HepG2 (cell line): ENCODE results near the gene SIRT6. TPM values are rescaled to one million over a fixed set of nuclear protein-coding genes. Genes with fewer than 3 reads are reported as not detected.
A peak's percentile ranks its signal among the peaks of the same experiment; 100 is the strongest.

Experiments
- ATAC-seq: fragments of 200-7000 bp; cut with Tn5 transposase; 3 replicates; pipeline ENCODE4 v1.9.1; 2020; ENCODE audit warnings: mild to moderate bottlenecking, moderate library complexity
- BruUV-seq: library from RNA; stranded (reverse); fragments of 400-500 nt; replicated peaks from 2 replicates; lab custom pipeline; 2021; lab: Mats Ljungman, UMichigan
- CTCF ChIA-PET: fragments of 300-600 bp; formaldehyde crosslinking; extraction: SDS; loops from one replicate; lab custom pipeline; 2021; ENCODE audit warnings: low total read pairs, inconsistent platforms, low intra/inter-chr PET ratio; lab: Yijun Ruan, JAX
- POLR2A ChIA-PET: fragments of 350-600 bp; sonication (Branson Sonifier 250); formaldehyde crosslinking; loops from one replicate; lab custom pipeline; 2020; ENCODE audit warnings: antibody characterized with exemption, inconsistent platforms; lab: Yijun Ruan, JAX
- DNase-seq: peaks from one replicate; pipeline ENCODE4 v3.0.0-alpha.2; 2015; ENCODE audit warnings: low spot score
- FAIRE-seq: peaks from 3 replicates; lab custom pipeline; 2011; peaks lifted over from hg19 to GRCh38; lab: Jason Lieb, UNC
- H2AFZ ChIP-seq: one replicate; pipeline ENCODE4 v1.6.1; 2011; ENCODE audit warnings: low read length, inconsistent platforms
- H3K27ac ChIP-seq: fragments of 300-600 bp; 3 replicates; pipeline ENCODE4 v1.8.0; 2011; ENCODE audit warnings: mixed run types, mild to moderate bottlenecking, mixed read lengths, low read length, inconsistent platforms; ENCODE audit not compliant: insufficient read depth; ENCODE audit errors: extremely low read length
- H3K27me3 ChIP-seq, 2 experiments: fragments of 200-600 bp in 1 of 2; 2 replicates in 1 of 2; 3 replicates in 1 of 2; pipeline versions ENCODE4 v1.6.0 to v1.8.0; 2011; ENCODE audit warnings: low read length in 2 of 2, mild to moderate bottlenecking in 2 of 2, moderate library complexity in 2 of 2, inconsistent platforms in 1 of 2; ENCODE audit not compliant: insufficient read depth in 2 of 2, control insufficient read depth in 1 of 2
- H3K36me3 ChIP-seq, 2 experiments: fragments of 200-600 bp in 1 of 2; replicated peaks in 1 of 2; 2 replicates in 1 of 2; 3 replicates in 1 of 2; pipeline versions ENCODE4 v1.5.1 to v1.8.0; 2011; ENCODE audit warnings: low read length in 2 of 2, inconsistent platforms in 1 of 2; ENCODE audit not compliant: insufficient read depth in 2 of 2, control insufficient read depth in 1 of 2
- H3K4me1 ChIP-seq: 2 replicates; pipeline ENCODE4 v1.5.1; 2012; ENCODE audit warnings: low read length, inconsistent platforms; ENCODE audit not compliant: insufficient read depth
- H3K4me2 ChIP-seq: 2 replicates; pipeline ENCODE4 v1.6.0; 2011; ENCODE audit warnings: low read depth, low read length, inconsistent platforms
- H3K4me3 ChIP-seq, 3 experiments: fragments of 200-600 bp in 1 of 3; sonication (generic), shearing (Covaris generic) in 1 of 3; replicated peaks in 1 of 3; 2 replicates each; pipeline ENCODE4 v1.5.1; 2011 to 2016; ENCODE audit warnings: low read length in 3 of 3, inconsistent platforms in 2 of 3, low read depth in 2 of 3, mild to moderate bottlenecking in 2 of 3, control low read depth in 1 of 3, mixed read lengths in 1 of 3; ENCODE audit not compliant: insufficient read depth in 1 of 3
- H3K79me2 ChIP-seq: one replicate; pipeline ENCODE4 v1.6.1; 2011; ENCODE audit warnings: low read length, inconsistent platforms; ENCODE audit not compliant: insufficient read depth
- H3K9ac ChIP-seq: 2 replicates; pipeline ENCODE4 v1.6.0; 2011; ENCODE audit warnings: mild to moderate bottlenecking, low read depth, low read length, inconsistent platforms; ENCODE audit not compliant: insufficient read depth
- H3K9me3 ChIP-seq: 2 replicates; pipeline ENCODE4 v1.5.1; 2012; ENCODE audit warnings: mild to moderate bottlenecking, low read length
- H4K20me1 ChIP-seq: 2 replicates; pipeline ENCODE4 v1.6.0; 2011; ENCODE audit warnings: inconsistent platforms, mild to moderate bottlenecking, low read length, moderate library complexity; ENCODE audit not compliant: insufficient read depth
- DPF2 ChIP-seq: sonication (generic); formaldehyde crosslinking; IDR thresholded peaks from 2 replicates; pipeline ENCODE4 v1.4.0; 2020; ENCODE audit warnings: mild to moderate bottlenecking, low read depth, missing genetic modification reagents, borderline replicate concordance
- HMG20A ChIP-seq: IDR thresholded peaks from 2 replicates; pipeline ENCODE4 v1.6.1; 2016; ENCODE audit warnings: borderline replicate concordance
- NCOA2 ChIP-seq: sonication (generic); formaldehyde crosslinking; IDR thresholded peaks from 2 replicates; pipeline ENCODE4 v1.8.0; 2022; ENCODE audit warnings: inconsistent platforms
- PRDM15 ChIP-seq: sonication (generic); formaldehyde crosslinking; IDR thresholded peaks from 2 replicates; pipeline ENCODE4 v1.4.0; 2020; ENCODE audit warnings: missing genetic modification reagents
- SMAD3 ChIP-seq: sonication (generic); formaldehyde crosslinking; IDR thresholded peaks from 2 replicates; pipeline ENCODE4 v1.4.0; 2020; ENCODE audit warnings: missing genetic modification reagents
- ZNF34 ChIP-seq: sonication (generic); formaldehyde crosslinking; IDR thresholded peaks from 2 replicates; pipeline ENCODE4 v1.4.0; 2020; ENCODE audit warnings: mild to moderate bottlenecking, missing genetic modification reagents, borderline replicate concordance
- ZNF577 ChIP-seq: sonication (generic); formaldehyde crosslinking; IDR thresholded peaks from 2 replicates; pipeline ENCODE4 v1.4.0; 2020; ENCODE audit warnings: mild to moderate bottlenecking, low read depth, missing genetic modification reagents, borderline replicate concordance
- ZNF580 ChIP-seq: IDR thresholded peaks from 2 replicates; pipeline ENCODE4 v1.6.1; 2016; ENCODE audit warnings: low read depth, borderline replicate concordance
- ZNF639 ChIP-seq: conservative IDR thresholded peaks from 2 replicates; pipeline ENCODE4 v1.6.1; 2018; ENCODE audit warnings: missing genetic modification reagents
- ZNF777 ChIP-seq: sonication (generic); formaldehyde crosslinking; IDR thresholded peaks from 2 replicates; pipeline ENCODE4 v1.4.0; 2020; ENCODE audit warnings: missing genetic modification reagents
- ZNF83 ChIP-seq: sonication (generic); formaldehyde crosslinking; IDR thresholded peaks from 2 replicates; pipeline ENCODE4 v1.4.0; 2020; ENCODE audit warnings: missing genetic modification reagents, mild to moderate bottlenecking, borderline replicate concordance
- WGBS: methylation state at CpG from one replicate; pipeline ENCODE4 v1.1.6; 2017; ENCODE audit warnings: low lambda C conversion rate; 5-methylcytosine and 5-hydroxymethylcytosine counted together
- in situ Hi-C: cut with HindIII; loops from 2 replicates; pipeline ENCODE4 v1.10.0; 2017; ENCODE audit warnings: low pct_unique_long_range_greater_than_20kb; ENCODE audit not compliant: extremely low pct_ligation_motif_present
- intact Hi-C: fragments of 100-400 bp; cut with micrococcal nuclease; formaldehyde crosslinking; loops from one replicate; pipeline ENCODE4 v1.10.0; 2022; ENCODE audit not compliant: unreplicated experiment
- polyA plus RNA-seq, 8 experiments: library from polyadenylated mRNA; depleted of rRNA in 3 of 8; stranded (reverse) in 7 of 8; unstranded in 1 of 8; fragments of >200 nt; fragmentation: Illumina TruSeq in 4 of 8; extraction: Trizol in 4 of 8; gene quantifications; 2 replicates each; pipeline versions ENCODE4 v1.2.1 to v1.2.3, GENCODE V29; 2011 to 2016; ENCODE audit warnings: low read depth in 4 of 8, missing spikeins in 1 of 8, mixed read lengths in 1 of 8; ENCODE audit not compliant: insufficient read depth in 1 of 8
- total RNA-seq, 5 experiments: library from RNA; depleted of rRNA; stranded (reverse); fragments of >200 nt; fragmentation: Illumina TruSeq; extraction: Trizol; gene quantifications; 2 replicates each; pipeline ENCODE4 v1.2.3, GENCODE V29; 2016; ENCODE audit warnings: low read depth in 1 of 5
- TF ChIP-seq, protein P1 (sequence below): sonication (generic); formaldehyde crosslinking; IDR thresholded peaks from 2 replicates; pipeline ENCODE4 v1.4.0; 2020; ENCODE audit warnings: missing genetic modification reagents, borderline replicate concordance

The SIRT6 gene
- total and polyA plus RNA-seq, 2 of the 13 experiments (the other 11 are each of a cell fraction or from before 2014, with no cell fraction given): 11.0 to 18.4 TPM

DNA sequence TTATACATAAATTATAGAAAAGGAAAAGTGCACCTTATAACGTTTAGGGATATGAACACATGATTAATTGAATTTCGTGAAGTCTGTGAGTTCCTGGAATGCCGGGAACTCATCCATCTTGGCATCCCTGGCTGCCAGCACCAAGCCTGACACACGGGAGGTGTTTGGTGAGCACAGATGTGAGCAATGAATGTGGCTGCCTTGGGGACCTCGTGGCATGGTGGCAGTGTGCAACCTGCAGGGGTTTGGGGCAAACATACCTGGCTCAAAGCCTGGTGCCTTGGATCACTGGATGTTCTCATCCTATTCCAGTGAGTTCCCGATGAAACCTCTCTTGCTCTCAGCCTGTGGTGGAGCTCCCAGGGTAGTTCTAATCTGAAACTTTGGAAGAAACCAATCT lies 48.0 kb downstream of the SIRT6 start (continued):
- no peak for TF ChIP-seq PRDM15
- no peak for TF ChIP-seq ZNF577
- no peak for TF ChIP-seq ZNF34 (CRISPR knock-in tag)
- no peak for TF ChIP-seq ZNF777 (CRISPR knock-in tag)
- TF ChIP-seq SMAD3 (CRISPR knock-in tag): no peak

DNA sequence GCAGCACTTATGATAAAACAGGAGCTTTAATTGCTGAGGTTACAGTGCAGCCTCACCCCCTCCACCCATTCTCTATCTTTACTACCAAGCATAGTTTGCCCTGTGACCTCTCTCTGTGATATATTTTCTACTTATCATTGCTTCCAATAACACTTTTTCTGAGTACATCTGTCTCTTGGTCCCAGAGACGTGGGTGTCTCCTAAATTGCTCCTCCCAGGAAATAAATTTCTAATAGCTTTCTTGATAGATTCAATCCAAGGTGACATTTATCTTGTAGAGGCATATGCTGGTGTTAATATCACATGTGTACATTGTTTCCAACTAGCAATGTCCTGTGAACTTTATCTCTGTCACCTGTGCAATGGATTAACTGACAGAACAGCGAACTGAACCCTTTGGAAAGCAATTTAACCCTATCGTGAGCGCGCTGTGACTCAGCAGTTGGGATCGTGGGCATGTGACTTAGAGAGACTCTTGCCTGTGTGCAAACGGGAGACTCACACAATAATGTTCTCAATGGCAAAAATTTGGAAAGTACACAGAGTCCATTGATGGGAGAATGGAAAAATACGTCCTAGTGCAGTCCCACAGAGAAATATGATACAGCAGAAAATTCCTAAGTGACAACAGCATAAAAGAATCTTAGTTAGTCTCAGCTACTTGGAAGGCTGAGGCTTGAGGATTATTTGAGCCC lies 51.5 kb downstream of the SIRT6 start:
- in situ Hi-C loops: no loop called here
- peak; percentile 79 for ATAC-seq
- Histone ChIP-seq H3K9ac (peak overlapping the region; percentile 51), H3K4me3 (peak overlapping the region in 2 of 3 experiments; percentile 27 to 29; a peak in 2 of 6 replicates), H3K27ac (peak overlapping the region; percentile 72), H4K20me1 (no peaks in the 10 kb centered on the region), H3K27me3 (no peaks in the 10 kb centered on the region), H3K36me3 (no peaks in the 10 kb centered on the region), H3K79me2 (no peaks in the 10 kb centered on the region), H3K4me2 (peak overlapping the region; percentile 65), H3K4me1 (peaks cover 41% of the 10 kb centered on the region), H3K9me3 (no peaks in the 10 kb centered on the region), H2AFZ (no peak overlapping the region)
- FAIRE-seq: peak; percentile 85
- peak; percentile 93 for DNase-seq
- no TSS peak for BruUV-seq
- 4% methylated on average over 8 of the region's 8 CpGs for WGBS
- ChIA-PET POLR2A (interaction anchor here (0.7 to 1.5 kb wide), 2 partner anchors 9 to 11 kb away, joined by 3 read pairs; no protein-coding TSS in a partner anchor), CTCF (no interaction called here)
- intact Hi-C loops: loop anchor here (2.0 to 10.0 kb wide), 2 partner anchors 14 to 126 kb away; partner anchors contain the start of gene PIAS4
- 0 out of 2 replicates have a peak, but pooled peaks have one; percentile 30 for TF ChIP-seq DPF2 (CRISPR knock-in tag)
- TF ChIP-seq HMG20A: peak; percentile 52; the same call in 1 of the 2 replicates
- peak; percentile 64 for TF ChIP-seq NCOA2
- 0 out of 2 replicates have a peak, but pooled peaks have one; percentile 25 for TF ChIP-seq ZNF580 (CRISPR knock-in tag)
- TF ChIP-seq ZNF639 (CRISPR knock-in tag): 0 out of 2 replicates have a peak, but pooled peaks have one; percentile 41
- TF ChIP-seq ZNF83 (CRISPR knock-in tag): no peak
- TF ChIP-seq, protein P1, sequence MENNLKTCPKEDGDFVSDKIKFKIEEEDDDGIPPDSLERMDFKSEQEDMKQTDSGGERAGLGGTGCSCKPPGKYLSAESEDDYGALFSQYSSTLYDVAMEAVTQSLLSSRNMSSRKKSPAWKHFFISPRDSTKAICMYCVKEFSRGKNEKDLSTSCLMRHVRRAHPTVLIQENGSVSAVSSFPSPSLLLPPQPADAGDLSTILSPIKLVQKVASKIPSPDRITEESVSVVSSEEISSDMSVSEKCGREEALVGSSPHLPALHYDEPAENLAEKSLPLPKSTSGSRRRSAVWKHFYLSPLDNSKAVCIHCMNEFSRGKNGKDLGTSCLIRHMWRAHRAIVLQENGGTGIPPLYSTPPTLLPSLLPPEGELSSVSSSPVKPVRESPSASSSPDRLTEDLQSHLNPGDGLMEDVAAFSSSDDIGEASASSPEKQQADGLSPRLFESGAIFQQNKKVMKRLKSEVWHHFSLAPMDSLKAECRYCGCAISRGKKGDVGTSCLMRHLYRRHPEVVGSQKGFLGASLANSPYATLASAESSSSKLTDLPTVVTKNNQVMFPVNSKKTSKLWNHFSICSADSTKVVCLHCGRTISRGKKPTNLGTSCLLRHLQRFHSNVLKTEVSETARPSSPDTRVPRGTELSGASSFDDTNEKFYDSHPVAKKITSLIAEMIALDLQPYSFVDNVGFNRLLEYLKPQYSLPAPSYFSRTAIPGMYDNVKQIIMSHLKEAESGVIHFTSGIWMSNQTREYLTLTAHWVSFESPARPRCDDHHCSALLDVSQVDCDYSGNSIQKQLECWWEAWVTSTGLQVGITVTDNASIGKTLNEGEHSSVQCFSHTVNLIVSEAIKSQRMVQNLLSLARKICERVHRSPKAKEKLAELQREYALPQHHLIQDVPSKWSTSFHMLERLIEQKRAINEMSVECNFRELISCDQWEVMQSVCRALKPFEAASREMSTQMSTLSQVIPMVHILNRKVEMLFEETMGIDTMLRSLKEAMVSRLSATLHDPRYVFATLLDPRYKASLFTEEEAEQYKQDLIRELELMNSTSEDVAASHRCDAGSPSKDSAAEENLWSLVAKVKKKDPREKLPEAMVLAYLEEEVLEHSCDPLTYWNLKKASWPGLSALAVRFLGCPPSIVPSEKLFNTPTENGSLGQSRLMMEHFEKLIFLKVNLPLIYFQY (CRISPR knock-in tag): no peak
